Muscle of leg (tissue), 11 donors: ENCODE results near the gene CLCA1. TPM values are rescaled to one million over a fixed set of nuclear protein-coding genes. Genes with fewer than 3 reads are reported as not detected.
A peak's percentile ranks its signal among the peaks of the same experiment; 100 is the strongest.

ENCODE experiments used
- DNase-seq: peaks from one replicate; pipeline ENCODE4 v3.0.0; 2013
- H3K27ac ChIP-seq: one replicate; pipeline ENCODE4 v1.5.1; 2013; ENCODE audit warnings: mild to moderate bottlenecking, low read length, control low read depth
- H3K27me3 ChIP-seq: one replicate; pipeline ENCODE4 v1.6.1; 2013; ENCODE audit warnings: low read length; ENCODE audit not compliant: control insufficient read depth, insufficient read depth
- H3K36me3 ChIP-seq: one replicate; pipeline ENCODE4 v1.6.1; 2013; ENCODE audit warnings: low read length; ENCODE audit not compliant: control insufficient read depth, insufficient read depth
- H3K4me1 ChIP-seq: one replicate; pipeline ENCODE4 v1.6.1; 2013; ENCODE audit warnings: low read length; ENCODE audit not compliant: control insufficient read depth, insufficient read depth
- H3K4me3 ChIP-seq: one replicate; pipeline ENCODE4 v1.5.1; 2013; ENCODE audit warnings: low read length, control low read depth
- H3K9me3 ChIP-seq: replicated peaks from 2 replicates; pipeline ENCODE4 v1.6.1; 2013; ENCODE audit warnings: low read depth, low read length; ENCODE audit not compliant: control insufficient read depth
- WGBS: methylation state at CpG from one replicate; pipeline ENCODE4 v1.1.5; 2013; ENCODE audit warnings: missing lambda C conversion rate; ENCODE audit not compliant: insufficient coverage; 5-methylcytosine and 5-hydroxymethylcytosine counted together
- polyA plus RNA-seq, 8 donors: library from polyadenylated mRNA; unstranded; fragments of 120-200 nt; gene quantifications; one replicate each; pipeline versions ENCODE4 v1.2.1 to v1.2.3, GENCODE V29; 2013; ENCODE audit warnings: inconsistent platforms in 1 of 8, low replicate concordance in 1 of 8; ENCODE audit not compliant: insufficient read length in 8 of 8, insufficient read depth in 1 of 8
- total RNA-seq: library from RNA; stranded (reverse); fragments of 120-200 nt; gene quantifications from one replicate; pipeline ENCODE4 v1.2.4, GENCODE V29; 2013

CLCA1 gene
- total and polyA plus RNA-seq, 9 donors, result 0.19 to 48.7 (median 0.73) TPM; not detected in 4

- Histone ChIP-seq H3K4me3 (no peak overlapping the region), H3K27me3 (no peaks in the 10 kb centered on the region), H3K36me3 (no peaks in the 10 kb centered on the region), H3K9me3 (no peaks in the 10 kb centered on the region), H3K27ac (peak overlapping the region; percentile 23), H3K4me1 (no peaks in the 10 kb centered on the region)
- 100% methylated on average over 1 of the region's 5 CpGs for WGBS
- DNase-seq, result peak; percentile 66
Measured at GRCh38 chr1:86478416-86479156, 9.9 kb downstream of the CLCA1 start.

GRCh38 chr1:86481966-86482365 is 13.2 kb downstream of the CLCA1 start:
- Histone ChIP-seq H3K36me3 (no peaks in the 10 kb centered on the region), H3K9me3 (no peaks in the 10 kb centered on the region), H3K27ac (no peak overlapping the region), H3K4me3 (no peak overlapping the region), H3K4me1 (no peaks in the 10 kb centered on the region), H3K27me3 (no peaks in the 10 kb centered on the region)
- no CpG with 5 or more reads among the region's 4 CpGs for WGBS
- no peak for DNase-seq

- Histone ChIP-seq H3K4me1 (peaks cover 6% of the 10 kb centered on the region), H3K36me3 (no peaks in the 10 kb centered on the region), H3K4me3 (no peak overlapping the region), H3K27ac (peak overlapping the region; percentile 67), H3K9me3 (no peaks in the 10 kb centered on the region), H3K27me3 (no peaks in the 10 kb centered on the region)
- DNase-seq, result peak; percentile 98
- 31% methylated on average over 3 of the region's 4 CpGs for WGBS
Measured at GRCh38 chr1:86487131-86487810, 18.5 kb downstream of the CLCA1 start.

GRCh38 chr1:86487811-86488141 is 19.0 kb downstream of the CLCA1 start:
- no peak overlapping the region for H3K4me3 ChIP-seq
- DNase-seq, result no peak
- H3K27me3 ChIP-seq, result no peaks in the 10 kb centered on the region
- peak overlapping the region; percentile 67 for H3K27ac ChIP-seq
- peaks cover 6% of the 10 kb centered on the region for H3K4me1 ChIP-seq
- 66% methylated on average over 3 of the region's 4 CpGs for WGBS
- H3K36me3 ChIP-seq, result no peaks in the 10 kb centered on the region
- H3K9me3 ChIP-seq, result no peaks in the 10 kb centered on the region

GRCh38 chr1:86489242-86489878 is 20.6 kb downstream of the CLCA1 start:
- no CpG with 5 or more reads among the region's 2 CpGs for WGBS

GRCh38 chr1:86491171-86491950 is 22.6 kb downstream of the CLCA1 start:
- Histone ChIP-seq H3K4me3 (no peak overlapping the region), H3K36me3 (no peaks in the 10 kb centered on the region), H3K27ac (peak overlapping the region; percentile 80), H3K27me3 (no peaks in the 10 kb centered on the region), H3K9me3 (no peaks in the 10 kb centered on the region), H3K4me1 (peaks cover 6% of the 10 kb centered on the region)
- DNase-seq, result peak; percentile 94
- no CpG with 5 or more reads among the region's 2 CpGs for WGBS

More at GRCh38 chr1:86489242-86489878, 20.6 kb downstream of the CLCA1 start:
- no peak for DNase-seq
- peaks cover 6% of the 10 kb centered on the region for H3K4me1 ChIP-seq
- H3K27ac ChIP-seq, result no peak overlapping the region
- no peaks in the 10 kb centered on the region for H3K36me3 ChIP-seq
- H3K27me3 ChIP-seq, result no peaks in the 10 kb centered on the region
- H3K9me3 ChIP-seq, result no peaks in the 10 kb centered on the region
- no peak overlapping the region for H3K4me3 ChIP-seq

- WGBS, result 92% methylated on average over 2 of the region's 3 CpGs
- Histone ChIP-seq H3K36me3 (no peaks in the 10 kb centered on the region), H3K27me3 (peaks cover 4% of the 10 kb centered on the region), H3K9me3 (no peaks in the 10 kb centered on the region), H3K27ac (no peak overlapping the region), H3K4me3 (no peak overlapping the region), H3K4me1 (no peaks in the 10 kb centered on the region)
- no peak for DNase-seq
Measured at GRCh38 chr1:86498281-86498680, 29.6 kb downstream of the CLCA1 start.

GRCh38 chr1:86499987-86500593 is 31.4 kb downstream of the CLCA1 start:
- Histone ChIP-seq H3K36me3 (no peaks in the 10 kb centered on the region), H3K27ac (no peak overlapping the region)
- no CpG with 5 or more reads among the region's 3 CpGs for WGBS

GRCh38 chr1:86500714-86501113 is 32.0 kb downstream of the CLCA1 start:
- no peaks in the 10 kb centered on the region for H3K4me1 ChIP-seq
- WGBS, result 61% methylated on average over 2 of the region's 2 CpGs
- peak overlapping the region; percentile 51 for H3K27ac ChIP-seq

More at GRCh38 chr1:86499987-86500593, 31.4 kb downstream of the CLCA1 start:
- Histone ChIP-seq H3K9me3 (no peaks in the 10 kb centered on the region), H3K4me3 (no peak overlapping the region), H3K27me3 (peaks cover 4% of the 10 kb centered on the region), H3K4me1 (no peaks in the 10 kb centered on the region)
- DNase-seq, result no peak

More at GRCh38 chr1:86500714-86501113, 32.0 kb downstream of the CLCA1 start:
- H3K36me3 ChIP-seq, result no peaks in the 10 kb centered on the region
- H3K9me3 ChIP-seq, result no peaks in the 10 kb centered on the region
- H3K27me3 ChIP-seq, result peaks cover 4% of the 10 kb centered on the region
- peak; percentile 74 for DNase-seq
- no peak overlapping the region for H3K4me3 ChIP-seq
